Muscle of leg (tissue), 11 donors: Measurements from ENCODE around the gene RND3. TPM values are rescaled to one million over a fixed set of nuclear protein-coding genes. Genes with fewer than 3 reads are reported as not detected.
A peak's percentile ranks its signal among the peaks of the same experiment; 100 is the strongest.

Experiments used
- DNase-seq: peaks from one replicate; pipeline ENCODE4 v3.0.0; 2013
- H3K27ac ChIP-seq: one replicate; pipeline ENCODE4 v1.5.1; 2013; ENCODE audit warnings: mild to moderate bottlenecking, low read length, control low read depth
- H3K27me3 ChIP-seq: one replicate; pipeline ENCODE4 v1.6.1; 2013; ENCODE audit warnings: low read length; ENCODE audit not compliant: control insufficient read depth, insufficient read depth
- H3K36me3 ChIP-seq: one replicate; pipeline ENCODE4 v1.6.1; 2013; ENCODE audit warnings: low read length; ENCODE audit not compliant: control insufficient read depth, insufficient read depth
- H3K4me1 ChIP-seq: one replicate; pipeline ENCODE4 v1.6.1; 2013; ENCODE audit warnings: low read length; ENCODE audit not compliant: control insufficient read depth, insufficient read depth
- H3K4me3 ChIP-seq: one replicate; pipeline ENCODE4 v1.5.1; 2013; ENCODE audit warnings: low read length, control low read depth
- H3K9me3 ChIP-seq: replicated peaks from 2 replicates; pipeline ENCODE4 v1.6.1; 2013; ENCODE audit warnings: low read depth, low read length; ENCODE audit not compliant: control insufficient read depth
- WGBS: methylation state at CpG from one replicate; pipeline ENCODE4 v1.1.5; 2013; ENCODE audit warnings: missing lambda C conversion rate; ENCODE audit not compliant: insufficient coverage; 5-methylcytosine and 5-hydroxymethylcytosine counted together
- polyA plus RNA-seq, 8 donors: library from polyadenylated mRNA; unstranded; fragments of 120-200 nt; gene quantifications; one replicate each; pipeline versions ENCODE4 v1.2.1 to v1.2.3, GENCODE V29; 2013; ENCODE audit warnings: inconsistent platforms in 1 of 8, low replicate concordance in 1 of 8; ENCODE audit not compliant: insufficient read length in 8 of 8, insufficient read depth in 1 of 8
- total RNA-seq: library from RNA; stranded (reverse); fragments of 120-200 nt; gene quantifications from one replicate; pipeline ENCODE4 v1.2.4, GENCODE V29; 2013

Gene RND3
- total and polyA plus RNA-seq, 9 donors, result 36.3 to 81.7 (median 44.6) TPM

DNA sequence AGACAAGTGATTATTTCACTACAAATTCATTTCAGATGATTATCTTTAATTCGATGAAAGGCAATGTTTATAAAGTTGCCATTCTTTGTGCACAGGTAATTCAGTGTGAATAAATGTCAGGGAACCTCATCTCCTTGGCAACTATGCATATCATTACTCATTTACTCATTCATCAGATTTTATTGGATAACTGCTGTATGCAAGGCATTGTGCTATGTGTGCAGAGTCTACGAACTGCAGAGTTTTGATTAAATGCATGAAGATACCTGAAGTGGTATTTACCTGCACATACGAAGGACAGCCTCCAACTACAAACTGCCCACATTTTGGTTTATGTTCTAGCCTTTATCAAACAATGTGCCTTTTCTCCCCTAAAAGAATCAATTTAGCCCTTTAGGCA lies 3.5 kb downstream of the RND3 start:
- H3K4me1 ChIP-seq, result peaks cover 18% of the 10 kb centered on the region
- peak overlapping the region; percentile 96 for H3K27ac ChIP-seq
- peak overlapping the region; percentile 94 for H3K4me3 ChIP-seq
- H3K9me3 ChIP-seq, result no peaks in the 10 kb centered on the region
- no peak for DNase-seq
- 50% methylated on average over 1 of the region's 3 CpGs for WGBS
- peaks cover 3% of the 10 kb centered on the region for H3K27me3 ChIP-seq
- peaks cover 3% of the 10 kb centered on the region for H3K36me3 ChIP-seq

DNA sequence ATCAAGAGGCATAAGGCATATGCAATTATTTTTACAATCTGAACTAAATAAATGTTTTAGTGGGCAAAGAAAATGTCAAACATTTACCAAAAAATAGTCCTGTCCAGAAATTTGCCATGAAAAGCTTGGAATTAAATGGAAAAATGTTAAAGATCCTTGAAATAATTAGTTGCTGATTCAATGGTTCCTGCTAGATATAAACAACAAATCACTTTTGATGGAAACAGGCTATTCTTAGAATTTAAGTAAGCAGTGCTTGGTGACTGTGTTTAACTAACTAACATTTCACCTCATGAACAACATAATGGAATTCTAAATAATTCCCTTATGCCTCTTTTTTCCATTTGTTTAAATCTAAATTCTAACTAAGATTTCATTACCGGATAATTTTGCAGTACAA lies 3.9 kb downstream of the RND3 start:
- Histone ChIP-seq H3K4me3 (no peak overlapping the region), H3K27me3 (peaks cover 3% of the 10 kb centered on the region)

DNA sequence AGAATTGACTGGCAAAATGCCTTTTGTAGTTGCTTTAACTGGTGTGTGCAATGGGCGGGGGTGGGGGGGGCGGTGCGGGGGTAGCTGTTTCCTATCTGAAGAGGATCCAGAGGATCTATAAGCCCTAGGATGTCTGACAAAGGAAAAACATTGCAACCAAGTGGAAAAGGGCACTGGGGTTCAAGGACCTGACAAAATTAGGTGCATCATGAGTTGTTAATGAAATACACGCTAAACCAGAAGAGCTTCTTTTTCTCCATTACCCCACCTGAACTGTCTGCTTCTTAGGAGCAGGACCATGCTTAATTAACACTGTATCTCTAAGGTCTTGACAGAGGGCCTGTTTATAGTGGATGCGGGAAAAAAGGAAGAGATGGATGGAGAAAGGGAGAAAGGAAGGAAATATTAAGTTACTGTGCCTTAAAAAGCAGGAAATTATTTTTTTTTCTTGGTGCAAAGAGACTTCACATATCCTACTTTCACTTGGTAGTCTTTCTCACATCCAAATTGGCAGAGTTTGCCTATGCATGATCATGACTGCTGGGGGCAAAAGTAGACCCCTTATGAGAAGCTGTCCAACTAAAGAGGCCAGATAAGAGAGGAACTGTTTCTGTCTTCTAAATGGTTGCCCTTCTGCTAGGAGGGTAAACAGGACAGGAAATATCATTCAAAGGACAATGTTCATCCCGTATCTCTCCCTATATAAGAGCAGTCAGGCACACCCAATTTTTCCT lies 4.6 kb downstream of the RND3 start:
- WGBS, result no CpG with 5 or more reads among the region's 6 CpGs
- Histone ChIP-seq H3K4me3 (no peak overlapping the region), H3K27ac (peak overlapping the region; percentile 47), H3K36me3 (peaks cover 3% of the 10 kb centered on the region), H3K9me3 (no peaks in the 10 kb centered on the region), H3K27me3 (peaks cover 3% of the 10 kb centered on the region), H3K4me1 (peaks cover 23% of the 10 kb centered on the region)
- DNase-seq, result no peak

More for the DNA sequence above, 3.9 kb downstream of the RND3 start:
- Histone ChIP-seq H3K4me1 (peaks cover 21% of the 10 kb centered on the region), H3K27ac (no peak overlapping the region), H3K9me3 (no peaks in the 10 kb centered on the region), H3K36me3 (peaks cover 3% of the 10 kb centered on the region)
- WGBS, result no CpG with 5 or more reads among the region's 1 CpG
- no peak for DNase-seq

DNA sequence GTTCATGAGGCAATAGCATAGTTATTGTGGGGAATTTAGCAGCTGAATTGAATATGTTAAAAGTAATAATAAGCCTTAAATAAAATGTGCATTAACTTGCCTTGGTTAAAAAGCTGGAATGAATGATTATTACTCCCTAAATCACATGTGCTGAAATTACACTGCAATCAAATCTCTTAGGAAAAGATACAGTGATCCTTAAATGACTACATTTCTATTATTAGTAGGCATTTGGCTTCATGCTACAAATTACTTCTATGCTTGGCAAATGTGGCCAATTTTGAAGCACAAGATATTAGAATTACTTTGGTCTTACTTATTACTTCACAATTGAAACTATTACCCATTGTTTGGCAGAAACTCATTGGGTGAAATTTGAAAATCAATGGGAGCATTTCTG lies 5.4 kb downstream of the RND3 start:
- peak; percentile 42 for DNase-seq
- peak overlapping the region; percentile 31 for H3K27ac ChIP-seq
- H3K27me3 ChIP-seq, result peaks cover 3% of the 10 kb centered on the region
- peaks cover 3% of the 10 kb centered on the region for H3K36me3 ChIP-seq
- H3K9me3 ChIP-seq, result no peaks in the 10 kb centered on the region
- peaks cover 26% of the 10 kb centered on the region for H3K4me1 ChIP-seq
- H3K4me3 ChIP-seq, result no peak overlapping the region

DNA sequence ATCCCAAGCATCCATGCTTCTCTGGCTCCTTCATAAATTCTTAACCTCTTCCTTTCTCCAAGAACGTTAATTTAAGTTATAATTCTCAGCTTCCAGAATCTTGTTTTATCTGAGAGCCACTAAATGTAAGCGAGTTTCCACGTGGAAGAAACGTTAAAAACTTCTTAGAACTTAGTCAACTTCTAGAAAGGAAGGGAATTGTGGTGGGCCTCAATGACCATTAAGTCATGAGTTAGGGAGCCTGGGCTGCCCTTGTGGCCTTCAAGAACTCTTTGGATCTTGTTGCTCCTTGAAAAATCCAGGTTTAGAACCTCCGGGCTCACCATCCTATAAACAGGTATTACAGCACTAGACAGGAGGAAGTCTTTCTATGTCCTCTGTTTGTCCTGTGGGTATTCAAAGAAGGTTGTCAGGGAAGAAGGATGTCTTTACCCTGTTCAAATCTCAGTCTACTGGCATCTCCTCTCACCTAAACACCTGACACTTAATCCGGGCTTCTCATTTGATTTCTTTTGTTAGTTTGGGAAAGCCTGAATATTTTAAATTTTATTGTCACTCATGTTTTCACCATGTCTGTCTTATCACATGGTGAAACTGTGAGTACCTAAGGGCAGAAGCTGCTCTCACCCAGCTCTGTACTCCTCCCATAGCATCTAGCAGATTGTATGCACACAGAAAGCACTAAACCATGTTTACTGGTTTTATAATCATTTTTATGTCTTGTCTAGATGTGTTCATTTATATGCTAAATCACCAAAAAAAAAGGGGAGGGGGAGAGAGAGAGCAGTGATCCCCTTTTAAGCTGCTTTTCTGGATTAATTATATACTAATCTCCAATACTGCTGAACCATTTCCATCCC lies 6.3 kb downstream of the RND3 start:
- Histone ChIP-seq H3K36me3 (peaks cover 3% of the 10 kb centered on the region), H3K4me3 (no peak overlapping the region), H3K9me3 (no peaks in the 10 kb centered on the region), H3K27ac (peak overlapping the region; percentile 2), H3K27me3 (peaks cover 2% of the 10 kb centered on the region), H3K4me1 (peaks cover 33% of the 10 kb centered on the region)
- WGBS, result no CpG with 5 or more reads among the region's 6 CpGs
- DNase-seq, result no peak

DNA sequence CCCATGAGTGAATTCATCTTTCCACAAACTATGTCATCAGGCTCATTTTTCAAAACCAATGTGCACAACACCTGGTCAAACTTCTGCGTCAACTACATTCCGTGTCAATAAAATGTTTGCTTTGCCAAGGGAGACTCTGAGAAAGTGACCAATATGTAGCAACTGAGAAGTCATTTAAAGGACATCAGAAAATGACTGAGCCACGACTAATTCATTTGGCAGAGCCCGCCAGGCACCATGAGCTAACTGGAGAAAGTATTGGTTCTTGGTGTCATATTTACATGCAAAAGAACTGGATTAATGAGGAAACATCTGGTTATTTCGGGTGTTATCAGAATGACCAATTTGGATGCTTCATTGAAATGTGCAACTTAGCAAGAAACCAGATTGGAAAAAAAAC lies 7.2 kb downstream of the RND3 start:
- no peaks in the 10 kb centered on the region for H3K27me3 ChIP-seq
- H3K4me1 ChIP-seq, result peaks cover 31% of the 10 kb centered on the region
- no CpG with 5 or more reads among the region's 5 CpGs for WGBS
- no peak overlapping the region for H3K27ac ChIP-seq
- H3K4me3 ChIP-seq, result no peak overlapping the region
- peak; percentile 43 for DNase-seq
- no peaks in the 10 kb centered on the region for H3K9me3 ChIP-seq
- H3K36me3 ChIP-seq, result peaks cover 6% of the 10 kb centered on the region

DNA sequence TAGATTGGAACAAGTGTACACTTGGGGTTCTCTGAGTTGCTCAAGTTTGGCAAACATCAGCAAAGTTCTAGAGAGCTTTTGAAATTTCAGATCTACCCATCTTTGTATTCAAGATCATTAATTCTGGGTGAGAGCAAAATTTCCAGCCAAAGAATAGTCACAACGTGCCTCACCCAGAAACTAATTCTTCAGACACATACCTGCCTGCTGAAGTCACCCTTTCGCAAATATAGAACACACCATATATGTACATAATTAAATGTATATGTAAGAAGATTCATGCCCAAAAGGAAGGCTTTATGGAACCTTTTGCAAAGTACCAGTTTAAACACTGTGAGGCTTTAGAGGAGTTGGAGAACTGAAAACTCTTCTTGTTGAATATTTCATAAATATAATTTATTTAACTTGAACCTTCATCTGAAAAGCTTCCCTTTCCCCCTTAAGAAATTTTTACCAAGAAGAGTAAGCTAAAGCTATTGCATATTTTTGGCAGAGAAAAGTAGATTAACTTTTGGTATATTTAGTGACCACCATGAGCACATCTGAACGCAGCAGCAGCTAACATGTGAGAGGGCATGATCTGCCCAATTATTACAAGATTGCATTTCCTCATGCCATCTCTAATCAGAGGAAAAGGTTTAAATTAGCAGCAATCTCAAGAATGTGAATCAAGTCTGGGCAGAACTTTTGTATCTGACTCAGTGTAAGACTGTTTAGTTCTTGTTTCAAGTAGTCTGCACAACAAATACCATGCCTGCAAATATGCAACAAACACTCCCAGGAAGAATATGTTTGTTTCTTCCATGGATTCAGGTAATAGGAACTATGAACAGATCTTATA lies 8.2 kb downstream of the RND3 start:
- peak overlapping the region; percentile 23 for H3K27ac ChIP-seq
- no peak overlapping the region for H3K4me3 ChIP-seq
- H3K36me3 ChIP-seq, result peaks cover 10% of the 10 kb centered on the region
- peaks cover 25% of the 10 kb centered on the region for H3K4me1 ChIP-seq
- H3K27me3 ChIP-seq, result no peaks in the 10 kb centered on the region
- H3K9me3 ChIP-seq, result no peaks in the 10 kb centered on the region
- WGBS, result no CpG with 5 or more reads among the region's 3 CpGs
- no peak for DNase-seq

DNA sequence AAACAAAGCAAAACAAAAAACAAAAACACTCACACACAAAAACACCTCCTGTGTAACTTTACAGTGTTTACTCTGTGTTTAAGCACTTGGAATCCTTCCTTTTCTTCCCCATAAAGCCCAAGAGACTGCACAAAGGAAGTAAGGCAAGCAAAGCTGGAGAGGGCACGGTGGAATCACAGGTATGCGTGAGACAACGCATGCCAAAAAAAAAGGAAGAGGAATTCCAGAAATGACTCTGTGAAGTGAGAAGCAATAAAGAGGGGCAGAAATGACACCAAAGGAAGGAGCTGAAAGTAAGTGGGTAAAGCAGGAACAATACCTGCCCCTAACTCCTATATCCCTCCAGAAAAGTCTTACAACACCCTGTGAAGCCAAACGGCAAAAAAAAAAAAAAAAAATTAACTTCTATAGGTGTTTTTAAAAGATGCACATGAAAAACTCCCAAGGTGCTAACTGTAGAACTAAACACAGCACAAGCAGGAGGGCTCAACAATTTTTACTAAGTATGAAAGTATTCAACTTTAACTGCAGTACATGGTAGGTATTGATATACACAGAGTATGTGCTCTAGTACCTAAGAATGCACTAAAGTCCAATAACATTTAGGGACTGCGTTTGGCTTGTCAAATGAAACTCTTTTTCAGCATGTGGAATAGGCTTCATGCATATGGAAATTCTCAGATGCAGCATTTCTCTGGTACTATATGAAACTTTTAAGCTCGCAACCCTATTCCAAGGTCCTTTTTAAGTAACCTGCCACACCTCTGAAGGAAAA lies 9.1 kb downstream of the RND3 start:
- Histone ChIP-seq H3K36me3 (peaks cover 15% of the 10 kb centered on the region), H3K4me3 (no peak overlapping the region), H3K4me1 (peaks cover 23% of the 10 kb centered on the region), H3K27ac (no peak overlapping the region), H3K27me3 (no peaks in the 10 kb centered on the region), H3K9me3 (no peaks in the 10 kb centered on the region)
- 20% methylated on average over 3 of the region's 6 CpGs for WGBS
- DNase-seq, result no peak

DNA sequence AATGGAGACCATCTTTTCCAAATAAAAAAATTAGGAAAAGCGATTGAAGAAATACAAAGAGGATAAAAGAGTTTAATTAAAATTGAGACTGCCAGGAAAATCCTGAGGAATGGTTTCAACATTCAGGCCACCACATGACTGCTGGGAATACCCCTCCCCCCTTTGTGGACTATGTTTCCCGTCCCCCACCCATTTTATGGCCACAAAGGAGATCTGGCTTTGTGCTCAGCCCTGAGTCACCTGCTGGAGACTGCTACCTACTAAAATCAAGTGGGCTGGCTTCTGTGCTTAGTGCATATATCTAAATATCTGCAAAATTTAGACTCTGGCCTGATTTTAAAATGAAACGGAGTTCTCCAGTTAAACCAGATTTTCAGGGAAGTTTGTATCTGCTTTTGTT lies 10.1 kb downstream of the RND3 start:
- Histone ChIP-seq H3K36me3 (peaks cover 17% of the 10 kb centered on the region), H3K9me3 (no peaks in the 10 kb centered on the region), H3K27me3 (no peaks in the 10 kb centered on the region), H3K4me3 (no peak overlapping the region), H3K27ac (no peak overlapping the region), H3K4me1 (peaks cover 25% of the 10 kb centered on the region)
- WGBS, result no CpG with 5 or more reads among the region's 3 CpGs
- no peak for DNase-seq
